Measurements from ENCODE around the gene MBD2.

MBD2 gene

GRCh38 chr18:54193786-54194185 is 30.7 kb downstream of the MBD2 start:
- no peak for DNase-seq

- DNase-seq = no peak
Measured at GRCh38 chr18:54192900-54193299, 31.6 kb downstream of the MBD2 start.

GRCh38 chr18:54192415-54192814 is 32.1 kb downstream of the MBD2 start:
- DNase-seq = no peak

GRCh38 chr18:54191352-54191751 is 33.1 kb downstream of the MBD2 start:
- DNase-seq = no peak

GRCh38 chr18:54187372-54187771 is 37.1 kb downstream of the MBD2 start:
- no peak for DNase-seq

GRCh38 chr18:54184836-54185235 is 39.6 kb downstream of the MBD2 start:
- DNase-seq = no peak

- no peak for DNase-seq
Measured at GRCh38 chr18:54183390-54183789, 41.1 kb downstream of the MBD2 start.

GRCh38 chr18:54181856-54182602 is 42.4 kb downstream of the MBD2 start:
- no peak for DNase-seq

GRCh38 chr18:54173980-54174630 is 50.4 kb downstream of the MBD2 start:
- no peak for DNase-seq

- DNase-seq = no peak
Measured at GRCh38 chr18:54173250-54173649, 51.2 kb downstream of the MBD2 start.

- no peak for DNase-seq
Measured at GRCh38 chr18:54169431-54170403, 54.8 kb downstream of the MBD2 start.

- no peak for DNase-seq
Measured at GRCh38 chr18:54165450-54165849, 59.0 kb downstream of the MBD2 start.

GRCh38 chr18:54163453-54163852 is 61.0 kb downstream of the MBD2 start:
- no peak for DNase-seq

GRCh38 chr18:54162431-54162830 is 62.0 kb downstream of the MBD2 start:
- DNase-seq = no peak

- DNase-seq = no peak
Measured at GRCh38 chr18:54161267-54161666, 63.2 kb downstream of the MBD2 start.

GRCh38 chr18:54159906-54160305 is 64.6 kb downstream of the MBD2 start:
- DNase-seq = no peak

- no peak for DNase-seq
Measured at GRCh38 chr18:54157646-54158385, 66.7 kb downstream of the MBD2 start.

- DNase-seq = no peak
Measured at GRCh38 chr18:54155412-54155811, 69.1 kb downstream of the MBD2 start.

- no peak for DNase-seq
Measured at GRCh38 chr18:54154231-54154630, 70.2 kb downstream of the MBD2 start.

- no peak for DNase-seq
Measured at GRCh38 chr18:54151376-54151775, 73.1 kb downstream of the MBD2 start.

GRCh38 chr18:54150226-54150625 is 74.2 kb downstream of the MBD2 start:
- no peak for DNase-seq

- DNase-seq = no peak
Measured at GRCh38 chr18:54149078-54149697, 75.3 kb downstream of the MBD2 start.

Measured in NCI-H1436 treated with DMSO at 0.1 percent for 48 hours (cell line).